Colonic mucosa (tissue), 4 donors: ENCODE results near the gene FCGBP. TPM values are rescaled to one million over a fixed set of nuclear protein-coding genes. Genes with fewer than 3 reads are reported as not detected.
A peak's percentile ranks its signal among the peaks of the same experiment; 100 is the strongest.
"Not testable (repeated sequence)": the region's sequence is repeated elsewhere in the genome, so short reads cannot be mapped to it uniquely, and the experiment has no call there.

ENCODE experiments used
- DNase-seq: peaks from one replicate; pipeline ENCODE4 v3.0.0-alpha.2; 2020
- H3K27ac ChIP-seq: fragments of 200-600 bp; one replicate; pipeline ENCODE4 v1.8.0; 2021
- H3K27me3 ChIP-seq: fragments of 200-600 bp; one replicate; pipeline ENCODE4 v1.8.0; 2021
- H3K36me3 ChIP-seq: fragments of 200-600 bp; one replicate; pipeline ENCODE4 v1.8.0; 2021
- H3K4me1 ChIP-seq: fragments of 200-600 bp; one replicate; pipeline ENCODE4 v1.8.0; 2021; ENCODE audit warnings: mild to moderate bottlenecking
- H3K4me3 ChIP-seq: fragments of 200-600 bp; one replicate; pipeline ENCODE4 v1.8.0; 2021
- H3K9ac ChIP-seq, 2 donors: one replicate each; pipeline ENCODE4 v1.7.0; 2013; ENCODE audit warnings: control low read depth in 2 of 2, low read depth in 2 of 2, low read length in 2 of 2
- H3K9me3 ChIP-seq: fragments of 200-600 bp; one replicate; pipeline ENCODE4 v1.8.0; 2021
- intact Hi-C: fragments of 100-400 bp; cut with DNase I; formaldehyde crosslinking; loops from one replicate; pipeline ENCODE4 v1.14.1; 2022
- total RNA-seq, 2 donors: library from RNA; stranded (reverse); fragmentation: NEBNext Ultra II Directional in 1 of 2; extraction: Animal tissue kit (Norgen Biotek cat#: 25700) in 1 of 2; gene quantifications; one replicate each; pipeline ENCODE4 v1.2.1, GENCODE V29; 2021
- TF ChIP-seq, protein P1 (sequence below): fragments of 200-600 bp; IDR thresholded peaks from one replicate; pipeline ENCODE4 v1.8.0; 2022; ENCODE audit warnings: antibody characterized with exemption, mild to moderate bottlenecking
- donor health status: healthy.
- donor health status: DM: no; HTN: no; CAD: no.
- donor health status: DM: no; HTN: no; CAD: no.

Gene FCGBP
- total RNA-seq, 2 donors from 2014 or later, result 2,896 to 3,903 TPM

DNA sequence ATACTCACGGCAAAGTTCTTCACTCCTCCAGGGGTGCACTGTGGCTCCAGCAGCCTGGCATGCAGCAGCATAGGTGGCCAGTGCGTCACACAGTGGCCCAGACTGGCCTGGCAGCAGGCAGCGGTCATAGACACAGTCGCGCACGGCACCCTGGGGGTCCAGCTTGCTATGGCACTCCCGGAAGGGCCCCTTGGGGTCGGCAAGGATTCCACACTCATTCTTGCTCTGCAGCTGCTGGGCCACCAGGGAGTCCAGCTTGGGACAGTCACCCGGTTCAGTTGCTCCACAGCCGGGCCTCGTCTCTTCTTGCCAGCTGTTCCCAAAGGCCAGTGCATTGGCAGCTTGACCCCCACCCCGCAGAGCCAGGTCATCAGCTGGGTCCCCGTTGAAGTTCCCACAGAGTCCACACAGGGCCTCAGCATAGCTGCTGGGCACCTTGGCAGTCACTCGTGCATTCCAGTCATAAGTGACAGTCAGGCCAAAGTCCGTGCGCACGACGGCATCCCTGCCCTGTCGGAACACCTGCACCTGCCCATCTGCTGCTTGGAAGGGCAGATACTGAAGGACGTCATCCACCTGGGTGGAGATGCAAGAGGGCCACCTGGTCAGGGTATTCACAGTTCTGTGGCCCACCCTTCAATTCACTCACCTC is 20.6 kb downstream of the FCGBP start:
- no peak overlapping the region for H3K27ac ChIP-seq
- peak overlapping the region; percentile 6 for H3K4me3 ChIP-seq
- H3K9ac ChIP-seq, result no peak overlapping the region
- H3K9me3 ChIP-seq, result no peaks in the 10 kb centered on the region
- H3K4me1 ChIP-seq, result no peaks in the 10 kb centered on the region
- H3K36me3 ChIP-seq, result no peaks in the 10 kb centered on the region
- intact Hi-C loops, result no loop called here
- no peaks in the 10 kb centered on the region for H3K27me3 ChIP-seq
- peak; percentile 74 for DNase-seq
- TF ChIP-seq, protein P1, sequence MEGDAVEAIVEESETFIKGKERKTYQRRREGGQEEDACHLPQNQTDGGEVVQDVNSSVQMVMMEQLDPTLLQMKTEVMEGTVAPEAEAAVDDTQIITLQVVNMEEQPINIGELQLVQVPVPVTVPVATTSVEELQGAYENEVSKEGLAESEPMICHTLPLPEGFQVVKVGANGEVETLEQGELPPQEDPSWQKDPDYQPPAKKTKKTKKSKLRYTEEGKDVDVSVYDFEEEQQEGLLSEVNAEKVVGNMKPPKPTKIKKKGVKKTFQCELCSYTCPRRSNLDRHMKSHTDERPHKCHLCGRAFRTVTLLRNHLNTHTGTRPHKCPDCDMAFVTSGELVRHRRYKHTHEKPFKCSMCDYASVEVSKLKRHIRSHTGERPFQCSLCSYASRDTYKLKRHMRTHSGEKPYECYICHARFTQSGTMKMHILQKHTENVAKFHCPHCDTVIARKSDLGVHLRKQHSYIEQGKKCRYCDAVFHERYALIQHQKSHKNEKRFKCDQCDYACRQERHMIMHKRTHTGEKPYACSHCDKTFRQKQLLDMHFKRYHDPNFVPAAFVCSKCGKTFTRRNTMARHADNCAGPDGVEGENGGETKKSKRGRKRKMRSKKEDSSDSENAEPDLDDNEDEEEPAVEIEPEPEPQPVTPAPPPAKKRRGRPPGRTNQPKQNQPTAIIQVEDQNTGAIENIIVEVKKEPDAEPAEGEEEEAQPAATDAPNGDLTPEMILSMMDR, result peak; percentile 16

DNA sequence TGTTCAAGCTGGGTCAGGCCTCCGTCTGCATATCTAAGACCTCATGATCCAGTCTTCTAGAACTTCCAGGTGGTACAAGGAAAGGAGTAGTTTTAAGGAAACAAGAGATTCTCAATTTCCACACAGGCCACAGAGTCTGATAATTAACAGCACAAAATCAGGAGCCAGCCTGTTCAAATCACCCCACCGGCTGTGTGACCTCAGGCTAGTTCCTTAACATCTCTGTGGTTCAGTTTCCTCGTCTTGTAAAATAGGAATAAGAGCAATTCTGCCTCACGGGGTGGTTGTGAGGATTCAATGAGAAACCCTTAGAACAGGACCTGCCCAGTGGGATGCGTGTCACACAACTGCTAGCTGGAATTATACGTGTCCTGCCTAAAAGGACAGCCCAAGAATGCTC is 25.6 kb downstream of the FCGBP start:
- no peaks in the 10 kb centered on the region for H3K4me1 ChIP-seq
- H3K27me3 ChIP-seq, result no peaks in the 10 kb centered on the region
- peak; percentile 14 for DNase-seq
- no peaks in the 10 kb centered on the region for H3K9me3 ChIP-seq
- TF ChIP-seq, protein P1, result no peak
- intact Hi-C loops, result no loop called here
- H3K9ac ChIP-seq, result no peak overlapping the region
- H3K27ac ChIP-seq, result no peak overlapping the region
- H3K36me3 ChIP-seq, result no peaks in the 10 kb centered on the region
- H3K4me3 ChIP-seq, result no peak overlapping the region

DNA sequence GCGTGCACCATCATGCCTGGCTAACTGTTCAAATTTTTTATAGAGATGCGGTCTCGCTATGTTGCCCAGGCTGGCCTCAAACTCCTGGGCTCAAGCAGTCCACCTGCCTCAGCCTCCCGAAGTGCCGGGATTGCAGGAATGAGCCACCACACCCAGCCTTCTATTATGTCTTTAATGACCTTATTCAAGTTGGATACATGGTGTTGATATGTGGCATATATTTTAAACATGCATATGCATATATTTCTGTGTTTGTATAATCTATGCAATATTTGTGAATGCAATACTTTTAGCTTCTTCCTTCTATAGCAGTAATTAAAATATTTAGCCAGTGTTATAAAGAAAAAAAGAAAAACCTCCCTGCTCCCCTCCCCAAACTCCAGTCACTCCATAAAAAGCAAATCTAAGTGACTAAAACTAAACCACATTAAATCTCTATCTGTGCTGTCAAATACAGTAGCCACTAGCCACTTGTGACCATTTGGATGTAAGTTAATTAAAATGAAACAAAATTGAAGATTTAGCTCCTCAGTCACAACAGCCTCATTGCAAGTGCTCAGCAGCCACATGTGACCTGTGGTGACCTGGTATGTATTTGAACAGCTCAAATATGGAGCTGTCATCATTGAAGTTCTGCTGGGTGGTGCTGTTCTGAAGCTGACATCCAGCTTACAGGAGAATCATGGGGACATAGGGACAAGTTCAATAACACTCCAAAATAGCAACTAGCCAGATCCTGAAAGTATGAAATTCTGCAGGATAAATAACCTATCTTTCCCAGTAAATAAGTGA is 27.4 kb downstream of the FCGBP start:
- TF ChIP-seq, protein P1, result no peak
- no peak for DNase-seq
- H3K36me3 ChIP-seq, result no peaks in the 10 kb centered on the region
- H3K27ac ChIP-seq, result no peak overlapping the region
- H3K9ac ChIP-seq, result no peak overlapping the region
- H3K4me3 ChIP-seq, result no peak overlapping the region
- H3K9me3 ChIP-seq, result no peaks in the 10 kb centered on the region
- H3K4me1 ChIP-seq, result no peaks in the 10 kb centered on the region
- intact Hi-C loops, result no loop called here
- H3K27me3 ChIP-seq, result no peaks in the 10 kb centered on the region

DNA sequence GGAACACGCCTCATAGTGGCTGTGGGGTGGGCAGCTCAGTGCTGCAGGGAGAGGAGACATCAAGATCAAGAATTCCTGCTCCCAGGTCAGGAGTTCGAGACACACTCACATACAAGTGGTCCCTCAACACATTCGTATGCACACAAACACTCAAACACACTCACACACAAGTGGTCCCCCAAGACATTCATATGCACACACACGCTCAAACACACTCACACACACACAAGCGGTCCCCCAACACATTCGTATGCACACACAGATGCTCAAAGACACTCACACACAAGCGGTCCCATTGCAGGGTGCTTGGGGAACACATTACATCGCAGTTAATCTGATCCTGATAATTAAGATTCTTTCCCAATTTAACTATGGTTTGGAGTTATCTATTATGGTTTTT is 28.2 kb downstream of the FCGBP start:
- no peak overlapping the region for H3K9ac ChIP-seq
- intact Hi-C loops, result no loop called here
- H3K4me1 ChIP-seq, result no peaks in the 10 kb centered on the region
- H3K27ac ChIP-seq, result no peak overlapping the region
- no peaks in the 10 kb centered on the region for H3K9me3 ChIP-seq
- no peak overlapping the region for H3K4me3 ChIP-seq
- no peaks in the 10 kb centered on the region for H3K36me3 ChIP-seq
- TF ChIP-seq, protein P1, result no peak
- H3K27me3 ChIP-seq, result no peaks in the 10 kb centered on the region
- DNase-seq, result no peak

DNA sequence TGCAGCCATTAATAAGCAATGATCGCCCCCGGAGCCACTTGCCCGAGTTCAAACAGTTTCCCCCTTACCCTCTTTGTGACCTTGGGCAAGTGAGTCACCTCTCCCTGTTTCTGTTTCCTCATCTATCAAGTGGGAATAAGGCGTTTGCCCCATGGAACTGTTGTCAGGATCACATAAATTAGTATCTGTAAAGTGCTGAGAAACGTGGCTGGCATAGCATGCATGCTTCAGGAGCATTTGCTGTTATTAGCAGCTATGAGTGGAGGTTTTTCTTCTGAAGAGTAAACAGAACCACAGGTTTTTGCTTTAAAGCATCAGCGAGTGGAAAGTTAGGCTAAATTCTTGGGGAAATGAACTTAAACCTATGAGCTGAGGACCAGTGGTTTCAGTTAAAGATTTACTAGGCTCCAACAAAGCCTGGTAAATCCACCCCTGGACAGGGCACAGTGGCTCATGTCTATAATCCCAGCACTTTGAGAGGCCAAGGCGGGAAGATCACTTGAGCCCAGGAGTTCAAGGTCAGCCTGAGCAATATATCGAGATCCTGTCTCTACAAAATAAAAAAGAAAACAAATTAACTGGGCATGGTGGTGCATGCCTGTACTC is 30.8 kb downstream of the FCGBP start:
- H3K27me3 ChIP-seq, H3K36me3 ChIP-seq, intact Hi-C loops, H3K4me1 ChIP-seq, H3K27ac ChIP-seq, DNase-seq, H3K9ac ChIP-seq, H3K9me3 ChIP-seq, H3K4me3 ChIP-seq: not testable (repeated sequence)

DNA sequence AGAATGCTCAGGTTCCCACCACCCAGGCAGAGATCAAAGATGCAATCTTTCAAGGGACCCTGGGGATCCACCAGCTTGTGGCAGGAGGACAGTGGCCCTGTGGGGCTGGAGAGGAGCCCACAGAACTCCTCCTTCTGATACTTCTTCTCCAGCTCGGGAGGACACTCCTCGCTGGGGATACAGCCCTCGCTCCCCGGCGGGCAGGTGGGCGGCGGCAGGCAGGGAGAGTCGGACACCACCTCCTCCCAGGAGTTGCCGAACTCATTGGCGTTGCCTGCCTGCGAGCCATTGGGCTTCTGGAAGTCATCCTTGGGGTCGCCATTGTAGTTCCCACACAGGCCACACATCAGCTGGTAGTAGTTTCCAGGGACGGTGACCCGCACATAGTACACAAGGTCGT is 32.1 kb downstream of the FCGBP start:
- DNase-seq, H3K27me3 ChIP-seq, H3K9ac ChIP-seq, H3K4me3 ChIP-seq, H3K9me3 ChIP-seq, H3K27ac ChIP-seq, intact Hi-C loops, H3K4me1 ChIP-seq, H3K36me3 ChIP-seq: not testable (repeated sequence)

DNA sequence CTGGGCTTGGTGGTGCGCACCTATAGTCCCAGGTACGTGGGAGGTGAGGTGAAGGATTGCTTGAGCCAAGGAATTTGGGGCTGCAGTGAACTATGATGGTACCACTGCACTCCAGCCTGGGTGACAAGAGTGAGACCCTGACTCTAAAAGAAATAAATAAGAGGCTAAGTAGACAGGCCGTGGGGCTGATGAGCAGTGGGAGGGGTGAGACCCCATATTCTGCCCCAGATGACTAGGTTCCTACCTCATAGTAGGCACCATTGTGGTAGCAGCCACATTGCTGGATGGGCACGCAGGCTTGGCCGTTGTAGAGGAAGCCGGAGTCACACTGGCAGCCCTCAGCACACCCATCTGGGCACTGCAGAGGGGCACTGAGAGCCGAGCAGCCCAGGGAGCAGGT is 32.8 kb downstream of the FCGBP start:
- H3K9me3 ChIP-seq, DNase-seq, H3K27ac ChIP-seq, H3K4me3 ChIP-seq, H3K9ac ChIP-seq, H3K36me3 ChIP-seq, H3K4me1 ChIP-seq, intact Hi-C loops, H3K27me3 ChIP-seq: not testable (repeated sequence)

DNA sequence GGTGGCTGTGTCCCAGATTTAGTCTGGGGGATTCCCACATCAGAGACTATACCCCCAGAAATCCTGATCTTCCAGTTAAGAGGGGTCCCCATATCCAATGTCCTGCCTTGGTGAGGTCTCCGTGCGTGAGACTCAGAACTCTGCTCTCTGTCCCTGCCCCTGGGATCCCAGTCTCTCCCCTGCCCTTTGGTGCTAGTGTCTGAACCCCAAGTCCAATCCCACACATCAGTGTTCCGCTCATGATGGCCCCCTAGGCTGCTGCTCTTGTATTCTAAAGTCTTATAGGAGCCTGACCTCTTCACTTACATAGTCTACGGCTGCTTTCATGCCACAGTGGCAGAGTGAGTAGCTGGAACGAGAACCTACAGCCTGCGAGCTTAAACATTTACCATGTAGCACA is 35.6 kb downstream of the FCGBP start:
- H3K9ac ChIP-seq, H3K4me1 ChIP-seq, H3K27me3 ChIP-seq, H3K27ac ChIP-seq, H3K9me3 ChIP-seq, H3K36me3 ChIP-seq, intact Hi-C loops, H3K4me3 ChIP-seq: not testable (repeated sequence)
- peak; percentile 12 for DNase-seq

DNA sequence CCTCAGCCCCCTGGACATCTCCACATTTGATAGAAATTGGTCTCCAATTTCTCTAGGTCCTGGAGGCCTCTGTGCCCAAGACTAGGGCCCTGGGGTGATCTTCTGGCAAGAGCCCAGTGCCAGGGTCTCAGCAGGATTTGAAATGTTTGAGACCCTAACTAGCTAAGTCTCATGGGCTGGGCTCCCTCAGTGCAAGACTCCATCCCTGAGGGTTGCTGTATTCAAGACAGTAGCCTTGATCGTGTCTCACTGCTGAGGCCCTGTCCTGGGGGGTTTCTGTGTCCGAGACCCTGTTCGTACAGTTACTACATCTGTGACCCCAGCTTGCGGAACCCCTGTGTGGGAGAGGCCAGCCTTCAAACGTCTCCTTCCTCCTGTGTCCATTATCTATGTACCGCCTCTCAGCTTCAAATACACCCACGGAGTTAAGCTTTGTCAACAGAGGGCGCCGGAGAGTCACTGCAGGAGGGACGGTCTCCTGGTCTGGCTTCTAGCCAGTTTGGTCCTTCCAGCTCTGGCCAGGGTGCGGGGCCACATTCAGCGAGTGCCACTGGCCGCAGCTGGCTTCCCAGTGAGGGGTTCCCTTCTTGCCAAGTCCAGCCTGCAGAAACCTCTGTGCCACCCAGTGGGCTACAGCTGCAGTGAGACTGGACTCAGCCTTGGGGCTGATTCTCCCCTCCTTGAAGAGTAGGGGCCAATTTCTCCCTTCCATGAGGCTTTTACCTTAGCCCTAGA is 36.8 kb downstream of the FCGBP start:
- H3K4me3 ChIP-seq, H3K36me3 ChIP-seq, H3K27ac ChIP-seq, intact Hi-C loops, H3K9me3 ChIP-seq, H3K27me3 ChIP-seq, H3K4me1 ChIP-seq, H3K9ac ChIP-seq: not testable (repeated sequence)
- peak; percentile 65 for DNase-seq
